CD4-positive, alpha-beta T cell treated with Interleukin-4 for 4 hours (primary cell): ENCODE data around the gene SOBP.
A peak's percentile ranks its signal among the peaks of the same experiment; 100 is the strongest.

ENCODE experiments used
- DNase-seq: peaks from one replicate; pipeline ENCODE4 v3.0.0-alpha.2; 2020

SOBP gene

GRCh38 chr6:107598091-107598490, 108.2 kb downstream of the SOBP start:
- DNase-seq = no peak

GRCh38 chr6:107599043-107599442, 109.1 kb downstream of the SOBP start:
- no peak for DNase-seq

- DNase-seq = no peak
Measured at GRCh38 chr6:107600121-107600520, 110.2 kb downstream of the SOBP start.

GRCh38 chr6:107600936-107601335, 111.0 kb downstream of the SOBP start:
- DNase-seq = no peak

GRCh38 chr6:107601406-107601805, 111.5 kb downstream of the SOBP start:
- no peak for DNase-seq

- DNase-seq = no peak
Measured at GRCh38 chr6:107602321-107603005, 112.5 kb downstream of the SOBP start.

GRCh38 chr6:107603006-107603370, 113.1 kb downstream of the SOBP start:
- DNase-seq = no peak

GRCh38 chr6:107604549-107604948, 114.6 kb downstream of the SOBP start:
- DNase-seq = no peak

GRCh38 chr6:107606407-107606806, 116.5 kb downstream of the SOBP start:
- DNase-seq = no peak

GRCh38 chr6:107607116-107607515, 117.2 kb downstream of the SOBP start:
- no peak for DNase-seq

GRCh38 chr6:107611094-107611810, 121.3 kb downstream of the SOBP start:
- DNase-seq = no peak

- no peak for DNase-seq
Measured at GRCh38 chr6:107612762-107613415, 123.0 kb downstream of the SOBP start.

GRCh38 chr6:107613651-107614379, 123.9 kb downstream of the SOBP start:
- DNase-seq = no peak

GRCh38 chr6:107614828-107615227, 124.9 kb downstream of the SOBP start:
- no peak for DNase-seq

- DNase-seq = no peak
Measured at GRCh38 chr6:107616775-107617174, 126.9 kb downstream of the SOBP start.

GRCh38 chr6:107617341-107617932, 127.5 kb downstream of the SOBP start:
- DNase-seq = no peak

GRCh38 chr6:107618672-107619071, 128.8 kb downstream of the SOBP start:
- DNase-seq = peak; percentile 25

- no peak for DNase-seq
Measured at GRCh38 chr6:107620732-107621131, 130.8 kb downstream of the SOBP start.

- no peak for DNase-seq
Measured at GRCh38 chr6:107621229-107621937, 131.5 kb downstream of the SOBP start.

- no peak for DNase-seq
Measured at GRCh38 chr6:107622269-107622668, 132.4 kb downstream of the SOBP start.

- no peak for DNase-seq
Measured at GRCh38 chr6:107624050-107624449, 134.1 kb downstream of the SOBP start.

- no peak for DNase-seq
Measured at GRCh38 chr6:107624541-107624940, 134.6 kb downstream of the SOBP start.
